Measurements from ENCODE around the gene SEMA5A.

DNA sequence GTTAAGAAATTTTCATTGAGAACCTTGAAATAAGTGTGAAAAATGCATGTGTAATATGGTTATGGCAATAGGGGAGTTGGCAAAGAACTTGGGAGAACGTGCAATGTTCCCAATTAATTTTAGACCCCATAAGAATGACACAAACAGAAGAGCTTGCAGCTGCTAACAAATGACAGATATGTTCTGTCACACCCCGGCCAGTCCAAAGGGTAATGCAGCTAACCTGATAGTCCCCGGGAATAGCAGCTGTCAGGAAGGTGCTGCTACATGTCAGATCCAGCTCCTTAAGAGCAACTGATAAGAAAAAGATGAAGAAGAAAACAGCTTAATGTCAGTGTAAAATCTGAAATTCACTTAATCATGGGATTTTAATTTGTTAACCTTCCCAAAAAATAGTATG lies 30.4 kb downstream of the SEMA5A start:
- TF ChIP-seq POLR2A (IDR thresholded peaks at IDR 0.05), result no peak
- TF ChIP-seq, protein P1, sequence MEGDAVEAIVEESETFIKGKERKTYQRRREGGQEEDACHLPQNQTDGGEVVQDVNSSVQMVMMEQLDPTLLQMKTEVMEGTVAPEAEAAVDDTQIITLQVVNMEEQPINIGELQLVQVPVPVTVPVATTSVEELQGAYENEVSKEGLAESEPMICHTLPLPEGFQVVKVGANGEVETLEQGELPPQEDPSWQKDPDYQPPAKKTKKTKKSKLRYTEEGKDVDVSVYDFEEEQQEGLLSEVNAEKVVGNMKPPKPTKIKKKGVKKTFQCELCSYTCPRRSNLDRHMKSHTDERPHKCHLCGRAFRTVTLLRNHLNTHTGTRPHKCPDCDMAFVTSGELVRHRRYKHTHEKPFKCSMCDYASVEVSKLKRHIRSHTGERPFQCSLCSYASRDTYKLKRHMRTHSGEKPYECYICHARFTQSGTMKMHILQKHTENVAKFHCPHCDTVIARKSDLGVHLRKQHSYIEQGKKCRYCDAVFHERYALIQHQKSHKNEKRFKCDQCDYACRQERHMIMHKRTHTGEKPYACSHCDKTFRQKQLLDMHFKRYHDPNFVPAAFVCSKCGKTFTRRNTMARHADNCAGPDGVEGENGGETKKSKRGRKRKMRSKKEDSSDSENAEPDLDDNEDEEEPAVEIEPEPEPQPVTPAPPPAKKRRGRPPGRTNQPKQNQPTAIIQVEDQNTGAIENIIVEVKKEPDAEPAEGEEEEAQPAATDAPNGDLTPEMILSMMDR (IDR thresholded peaks at IDR 0.05), result no peak
